ENCODE data around the gene HMGA1. TPM values are rescaled to one million over a fixed set of nuclear protein-coding genes. Genes with fewer than 3 reads are reported as not detected.

Gene HMGA1
- polyA plus RNA-seq, 1 donor from 2014 or later: 31.5 TPM

GRCh38 chr6:34239500-34239825 lies 2.8 kb downstream of the HMGA1 start:
- Histone ChIP-seq H3K36me3 (ENCODE audit: insufficient read depth, low read length) (no peaks in the 10 kb centered on the region), H3F3A (ENCODE audit: insufficient read depth, low read length, poor library complexity, severe bottlenecking) (no peaks in the 10 kb centered on the region), H3K27ac (ENCODE audit: low read length) (no peak overlapping the region), H3K9me2 (ENCODE audit: insufficient read depth, low read length) (no peaks in the 10 kb centered on the region), H3K4me3 (ENCODE audit: low read length) (no peak overlapping the region), H3K79me2 (replicated peaks; ENCODE audit: insufficient read depth, low read length) (peaks cover 24% of the 10 kb centered on the region), H3K27me3 (ENCODE audit: insufficient read depth, low read depth, low read length) (peaks cover 6% of the 10 kb centered on the region), H3K9ac (ENCODE audit: low read length) (no peak overlapping the region), H3K9me3 (ENCODE audit: low read length) (no peaks in the 10 kb centered on the region), H3K4me2 (ENCODE audit: low read length) (no peak overlapping the region), H4K20me1 (ENCODE audit: insufficient read depth) (peaks cover 4% of the 10 kb centered on the region), H2AFZ (ENCODE audit: low read depth, low read length) (no peak overlapping the region)
- TF ChIP-seq TAF1 (IDR thresholded peaks at IDR 0.05; ENCODE audit: low read depth) (no peak), RAD21 (conservative IDR thresholded peaks at IDR 0.05) (no peak), SMC3 (conservative IDR thresholded peaks at IDR 0.05; ENCODE audit: poor library complexity) (no peak), EZH2 (IDR thresholded peaks at IDR 0.05; ENCODE audit: borderline replicate concordance, insufficient read depth, low read length, poor library complexity, severe bottlenecking) (no peak), POLR2AphosphoS5 (IDR thresholded peaks at IDR 0.05) (no peak), REST (IDR thresholded peaks at IDR 0.05; ENCODE audit: borderline replicate concordance) (no peak), EP300 (conservative IDR thresholded peaks at IDR 0.05; ENCODE audit: poor library complexity, severe bottlenecking) (no peak), MXI1 (conservative IDR thresholded peaks at IDR 0.05; ENCODE audit: poor library complexity, severe bottlenecking) (no peak)
- TF ChIP-seq, protein P1, sequence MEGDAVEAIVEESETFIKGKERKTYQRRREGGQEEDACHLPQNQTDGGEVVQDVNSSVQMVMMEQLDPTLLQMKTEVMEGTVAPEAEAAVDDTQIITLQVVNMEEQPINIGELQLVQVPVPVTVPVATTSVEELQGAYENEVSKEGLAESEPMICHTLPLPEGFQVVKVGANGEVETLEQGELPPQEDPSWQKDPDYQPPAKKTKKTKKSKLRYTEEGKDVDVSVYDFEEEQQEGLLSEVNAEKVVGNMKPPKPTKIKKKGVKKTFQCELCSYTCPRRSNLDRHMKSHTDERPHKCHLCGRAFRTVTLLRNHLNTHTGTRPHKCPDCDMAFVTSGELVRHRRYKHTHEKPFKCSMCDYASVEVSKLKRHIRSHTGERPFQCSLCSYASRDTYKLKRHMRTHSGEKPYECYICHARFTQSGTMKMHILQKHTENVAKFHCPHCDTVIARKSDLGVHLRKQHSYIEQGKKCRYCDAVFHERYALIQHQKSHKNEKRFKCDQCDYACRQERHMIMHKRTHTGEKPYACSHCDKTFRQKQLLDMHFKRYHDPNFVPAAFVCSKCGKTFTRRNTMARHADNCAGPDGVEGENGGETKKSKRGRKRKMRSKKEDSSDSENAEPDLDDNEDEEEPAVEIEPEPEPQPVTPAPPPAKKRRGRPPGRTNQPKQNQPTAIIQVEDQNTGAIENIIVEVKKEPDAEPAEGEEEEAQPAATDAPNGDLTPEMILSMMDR (IDR thresholded peaks at IDR 0.05; ENCODE audit: poor library complexity, severe bottlenecking): no peak

GRCh38 chr6:34239893-34240292 lies 3.2 kb downstream of the HMGA1 start:
- H4K20me1 ChIP-seq (ENCODE audit: insufficient read depth): peaks cover 4% of the 10 kb centered on the region
- H2AFZ ChIP-seq (ENCODE audit: low read depth, low read length): no peak overlapping the region
- no peak overlapping the region for H3K4me3 ChIP-seq (ENCODE audit: low read length)
- H3K9me2 ChIP-seq (ENCODE audit: insufficient read depth, low read length): no peaks in the 10 kb centered on the region
- H3K36me3 ChIP-seq (ENCODE audit: insufficient read depth, low read length): no peaks in the 10 kb centered on the region
- no peak for TF ChIP-seq MXI1 (conservative IDR thresholded peaks at IDR 0.05; ENCODE audit: poor library complexity, severe bottlenecking)
- no peak for TF ChIP-seq SMC3 (conservative IDR thresholded peaks at IDR 0.05; ENCODE audit: poor library complexity)
- no peak for TF ChIP-seq TAF1 (IDR thresholded peaks at IDR 0.05; ENCODE audit: low read depth)
- TF ChIP-seq RAD21 (conservative IDR thresholded peaks at IDR 0.05): no peak
- no peak for TF ChIP-seq EP300 (conservative IDR thresholded peaks at IDR 0.05; ENCODE audit: poor library complexity, severe bottlenecking)
- TF ChIP-seq REST (IDR thresholded peaks at IDR 0.05; ENCODE audit: borderline replicate concordance): no peak
- TF ChIP-seq POLR2AphosphoS5 (IDR thresholded peaks at IDR 0.05): no peak
- TF ChIP-seq, protein P1 (IDR thresholded peaks at IDR 0.05; ENCODE audit: poor library complexity, severe bottlenecking): no peak
- no peak for TF ChIP-seq EZH2 (IDR thresholded peaks at IDR 0.05; ENCODE audit: borderline replicate concordance, insufficient read depth, low read length, poor library complexity, severe bottlenecking)
- peaks cover 6% of the 10 kb centered on the region for H3K27me3 ChIP-seq (ENCODE audit: insufficient read depth, low read depth, low read length)
- no peak overlapping the region for H3K9ac ChIP-seq (ENCODE audit: low read length)
- no peak overlapping the region for H3K4me2 ChIP-seq (ENCODE audit: low read length)
- H3K79me2 ChIP-seq (replicated peaks; ENCODE audit: insufficient read depth, low read length): peaks cover 24% of the 10 kb centered on the region
- no peaks in the 10 kb centered on the region for H3K9me3 ChIP-seq (ENCODE audit: low read length)
- H3F3A ChIP-seq (ENCODE audit: insufficient read depth, low read length, poor library complexity, severe bottlenecking): no peaks in the 10 kb centered on the region
- H3K27ac ChIP-seq (ENCODE audit: low read length): no peak overlapping the region
